Astrocyte of the spinal cord (primary cell): Measurements from ENCODE around the gene BMP6.
"Not testable (repeated sequence)": the region's sequence is repeated elsewhere in the genome, so short reads cannot be mapped to it uniquely, and the experiment has no call there.

Source experiments
- DNase-seq: peaks from one replicate; pipeline ENCODE4 v3.0.0; 2011; ENCODE audit warnings: low read depth, low spot score
- H3K4me3 ChIP-seq: 2 replicates; pipeline ENCODE4 v1.5.1; 2011; ENCODE audit warnings: low read depth, mild to moderate bottlenecking, low read length, moderate library complexity
- CTCF ChIP-seq: IDR thresholded peaks from 2 replicates; pipeline ENCODE4 v1.5.1; 2012; ENCODE audit warnings: low read depth, mild to moderate bottlenecking, low read length, inconsistent platforms
- in situ Hi-C: cut with HindIII; loops from 2 replicates; pipeline ENCODE4 v1.10.0; 2017; ENCODE audit warnings: low sequenced_read_pairs

BMP6 gene

DNA sequence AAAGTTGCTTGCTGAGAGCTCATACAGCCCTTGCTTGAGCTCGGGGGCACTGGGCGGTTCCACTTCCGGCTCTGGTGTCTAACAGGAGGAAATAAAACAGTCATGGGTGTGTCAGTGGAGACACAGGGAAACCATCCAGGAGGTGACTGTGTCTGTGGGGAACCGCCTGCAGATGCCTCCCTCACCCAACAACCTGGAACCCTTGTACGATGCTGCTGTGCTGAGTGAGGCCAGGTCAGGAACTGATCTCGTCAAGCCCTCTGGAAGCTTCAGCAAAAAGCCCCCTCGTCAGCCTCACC lies 169.2 kb downstream of the BMP6 start:
- DNase-seq, result no peak
- no peak for TF ChIP-seq CTCF
- in situ Hi-C loops, result no loop called here
- no peak overlapping the region for H3K4me3 ChIP-seq

- no peak overlapping the region for H3K4me3 ChIP-seq
- in situ Hi-C loops, result no loop called here
- no peak for DNase-seq
- no peak for TF ChIP-seq CTCF
These were observed 170.6 kb downstream of the BMP6 start for GRCh38 chr6:7896465-7896987.

GRCh38 chr6:7897461-7898192 lies 171.7 kb downstream of the BMP6 start:
- in situ Hi-C loops, result no loop called here
- TF ChIP-seq CTCF, result no peak
- DNase-seq, result no peak
- no peak overlapping the region for H3K4me3 ChIP-seq

DNA sequence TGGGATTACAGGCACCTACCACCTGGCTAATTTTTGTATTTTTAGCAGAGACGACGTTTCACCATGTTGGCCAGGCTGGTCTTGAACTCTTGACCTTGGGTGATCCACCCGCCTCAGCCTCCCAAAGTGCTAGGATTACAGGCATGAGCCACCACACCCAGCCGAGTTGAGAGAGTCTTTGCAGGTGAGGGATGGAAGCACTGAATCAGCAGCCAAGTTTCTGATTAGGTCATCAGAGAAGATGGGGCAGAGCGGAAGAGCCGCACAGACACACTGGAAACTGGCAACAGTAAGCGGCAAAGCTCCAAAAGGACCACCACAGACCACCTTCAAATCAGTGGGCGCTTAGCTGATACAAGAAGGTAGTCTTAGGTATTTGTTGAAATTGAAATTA lies 172.3 kb downstream of the BMP6 start:
- in situ Hi-C loops, DNase-seq, H3K4me3 ChIP-seq: not testable (repeated sequence)

- in situ Hi-C loops, result no loop called here
These were observed 173.4 kb downstream of the BMP6 start for GRCh38 chr6:7899101-7899888.

DNA sequence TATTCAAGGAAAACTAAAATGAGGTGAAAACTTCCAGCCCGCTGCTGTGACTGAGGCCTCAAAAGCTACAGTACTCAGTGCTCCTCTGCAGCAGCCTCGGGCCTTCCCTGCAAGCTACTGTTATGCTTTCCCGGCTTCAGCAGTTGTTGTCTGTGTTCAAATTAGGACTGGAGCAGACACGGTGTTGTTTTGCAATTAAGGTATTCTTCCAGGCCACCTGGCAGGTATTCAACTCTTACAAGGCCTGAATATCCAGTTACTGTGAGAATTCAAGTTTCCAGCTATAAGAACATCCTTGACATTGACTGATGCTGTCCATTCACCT lies 174.0 kb downstream of the BMP6 start:
- DNase-seq, result no peak
- H3K4me3 ChIP-seq, result no peak overlapping the region
- no peak for TF ChIP-seq CTCF
- in situ Hi-C loops, result no loop called here

More at GRCh38 chr6:7899101-7899888, 173.4 kb downstream of the BMP6 start:
- TF ChIP-seq CTCF, result no peak
- no peak overlapping the region for H3K4me3 ChIP-seq
- no peak for DNase-seq

DNA sequence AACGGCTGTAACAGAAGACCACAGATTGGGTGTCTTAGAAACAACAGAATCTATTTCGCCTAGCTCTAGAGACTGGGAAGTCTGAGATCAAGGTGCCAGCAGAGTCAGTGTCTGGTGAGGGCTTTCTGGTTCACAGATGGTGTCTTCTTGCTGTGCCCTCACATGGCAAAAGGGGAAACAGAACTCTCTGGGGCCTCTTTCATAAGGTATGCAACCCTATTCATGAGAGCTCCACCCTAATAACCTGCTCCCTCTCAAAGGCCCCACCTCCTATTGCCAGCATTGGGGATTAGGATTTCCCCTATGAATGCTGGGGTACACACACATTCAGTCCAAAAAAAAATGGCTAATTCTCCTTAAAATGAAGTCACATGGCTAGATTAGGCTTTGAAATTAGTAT lies 174.7 kb downstream of the BMP6 start:
- no peak overlapping the region for H3K4me3 ChIP-seq
- no peak for TF ChIP-seq CTCF
- in situ Hi-C loops, result no loop called here
- DNase-seq, result no peak
